ENCODE data around the gene STEAP1B. TPM values are rescaled to one million over a fixed set of nuclear protein-coding genes. Genes with fewer than 3 reads are reported as not detected.

The STEAP1B gene
- total RNA-seq, 2 experiments from 2014 or later, result not detected

DNA sequence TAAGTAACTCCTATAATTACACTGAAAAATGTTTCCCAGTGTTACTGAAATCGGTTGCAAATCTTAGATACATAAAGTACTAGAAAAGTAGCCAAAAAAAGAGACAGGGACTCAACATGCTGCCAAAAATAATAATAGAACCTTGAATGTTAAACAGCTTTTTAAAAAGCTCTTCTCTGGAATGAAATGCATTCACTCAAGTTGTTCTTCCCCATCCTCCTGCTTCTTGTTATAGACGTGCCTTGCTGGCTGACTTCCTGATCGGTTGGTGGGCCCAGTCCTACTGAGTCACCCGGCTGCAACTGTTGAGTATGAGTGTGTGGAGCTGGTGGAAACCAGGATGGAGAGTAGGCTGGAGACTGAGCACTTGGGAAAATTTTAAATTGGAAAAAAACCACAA, 112.4 kb downstream of the STEAP1B start:
- ATAC-seq (ENCODE audit: poor library complexity), result no peak

GRCh38 chr7:22386865-22387264, 113.1 kb downstream of the STEAP1B start:
- DNase-seq (no peak), ATAC-seq (ENCODE audit: poor library complexity) (no peak)
- TF ChIP-seq CTCF (IDR thresholded peaks at IDR 0.05), result no peak
- ChIA-PET POLR2A (no interaction called here), CTCF (no interaction called here)
- H3K4me3 Mint-ChIP-seq, result no peak overlapping the region
- Histone ChIP-seq H3K4me3 (ENCODE audit: low read length) (no peak overlapping the region), H3K4me1 (ENCODE audit: insufficient read depth, low read length) (no peaks in the 10 kb centered on the region), H3K9me3 (ENCODE audit: control insufficient read depth in 1 of 2, insufficient read depth in 1 of 2, low read length in 2 of 2) (no peaks in the 10 kb centered on the region), H3K36me3 (ENCODE audit: insufficient read depth, low read length) (no peaks in the 10 kb centered on the region), H3K27me3 (ENCODE audit: control insufficient read depth in 1 of 2, insufficient read depth in 2 of 2, low read length in 2 of 2) (no peaks in the 10 kb centered on the region), H3K27ac (ENCODE audit: low read depth in 1 of 2, low read length in 2 of 2) (no peak overlapping the region)
- intact Hi-C loops (cut with DNase I, micrococcal nuclease), result no loop called here
- peaks cover 5% of the 10 kb centered on the region for H3K27me3 Mint-ChIP-seq
- no peaks in the 10 kb centered on the region for H3K36me3 Mint-ChIP-seq (ENCODE audit: low read depth)
- H3K4me1 Mint-ChIP-seq (ENCODE audit: low read depth), result no peaks in the 10 kb centered on the region
- H3K9me3 Mint-ChIP-seq, result no peaks in the 10 kb centered on the region
- H3K27ac Mint-ChIP-seq, result no peak overlapping the region

More for the DNA sequence above, 112.4 kb downstream of the STEAP1B start:
- Mint-ChIP-seq H3K36me3 (ENCODE audit: low read depth) (no peaks in the 10 kb centered on the region), H3K27ac (no peak overlapping the region), H3K27me3 (peaks cover 5% of the 10 kb centered on the region), H3K9me3 (no peaks in the 10 kb centered on the region), H3K4me3 (no peak overlapping the region), H3K4me1 (ENCODE audit: low read depth) (no peaks in the 10 kb centered on the region)
- no peaks in the 10 kb centered on the region for H3K4me1 ChIP-seq (ENCODE audit: insufficient read depth, low read length)
- H3K27ac ChIP-seq (ENCODE audit: low read depth in 1 of 2, low read length in 2 of 2), result no peak overlapping the region
- intact Hi-C loops (cut with DNase I, micrococcal nuclease), result no loop called here
- H3K9me3 ChIP-seq (ENCODE audit: control insufficient read depth in 1 of 2, insufficient read depth in 1 of 2, low read length in 2 of 2), result no peaks in the 10 kb centered on the region
- POLR2A ChIA-PET, result no interaction called here
- CTCF ChIA-PET, result no interaction called here
- no peaks in the 10 kb centered on the region for H3K36me3 ChIP-seq (ENCODE audit: insufficient read depth, low read length)
- no peak for DNase-seq
- H3K27me3 ChIP-seq (ENCODE audit: control insufficient read depth in 1 of 2, insufficient read depth in 2 of 2, low read length in 2 of 2), result no peaks in the 10 kb centered on the region
- TF ChIP-seq CTCF (IDR thresholded peaks at IDR 0.05), result no peak
- no peak overlapping the region for H3K4me3 ChIP-seq (ENCODE audit: low read length)

DNA sequence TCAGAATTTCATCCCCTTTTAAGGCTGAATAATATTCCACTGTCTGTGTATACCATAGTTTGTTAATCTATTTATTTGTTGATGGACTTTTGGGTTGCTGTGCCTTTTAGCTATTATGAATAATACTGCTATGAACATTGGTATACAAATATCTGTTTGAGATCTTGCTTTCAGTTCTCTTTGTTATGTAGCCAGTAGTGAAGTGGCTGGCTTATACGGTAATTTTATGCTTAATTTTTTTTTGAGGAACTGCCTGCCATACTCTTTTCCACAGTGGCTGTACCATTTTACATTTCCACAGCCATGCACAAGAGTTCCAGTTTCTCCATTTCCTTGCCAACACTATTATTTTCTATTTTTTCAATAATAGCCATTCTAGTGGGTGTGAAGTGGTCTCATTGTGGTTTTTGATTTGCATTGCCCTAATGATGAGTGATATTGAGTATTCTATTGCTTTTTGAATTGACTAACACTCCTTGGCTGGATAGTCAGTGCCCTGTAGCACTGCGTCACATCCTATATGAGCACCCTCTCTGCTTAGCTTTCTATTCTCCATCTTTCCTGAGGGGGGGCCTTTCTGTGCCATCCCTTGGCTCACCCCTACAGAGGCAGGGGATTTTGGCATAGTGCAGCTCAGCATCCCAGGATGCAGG, 113.7 kb downstream of the STEAP1B start:
- peaks cover 5% of the 10 kb centered on the region for H3K27me3 Mint-ChIP-seq

More for the DNA sequence above, 113.7 kb downstream of the STEAP1B start:
- POLR2A ChIA-PET, result no interaction called here
- intact Hi-C loops (cut with DNase I, micrococcal nuclease), result no loop called here
- DNase-seq (no peak), ATAC-seq (ENCODE audit: poor library complexity) (no peak)
- H3K27ac ChIP-seq (ENCODE audit: low read depth in 1 of 2, low read length in 2 of 2), result no peak overlapping the region
- Mint-ChIP-seq H3K4me3 (no peak overlapping the region), H3K4me1 (ENCODE audit: low read depth) (no peaks in the 10 kb centered on the region), H3K27ac (no peak overlapping the region), H3K36me3 (ENCODE audit: low read depth) (no peaks in the 10 kb centered on the region), H3K9me3 (no peaks in the 10 kb centered on the region)
- CTCF ChIA-PET, result no interaction called here
- no peak overlapping the region for H3K4me3 ChIP-seq (ENCODE audit: low read length)
- TF ChIP-seq CTCF (IDR thresholded peaks at IDR 0.05), result no peak
- H3K27me3 ChIP-seq (ENCODE audit: control insufficient read depth in 1 of 2, insufficient read depth in 2 of 2, low read length in 2 of 2), result no peaks in the 10 kb centered on the region
- no peaks in the 10 kb centered on the region for H3K4me1 ChIP-seq (ENCODE audit: insufficient read depth, low read length)
- H3K9me3 ChIP-seq (ENCODE audit: control insufficient read depth in 1 of 2, insufficient read depth in 1 of 2, low read length in 2 of 2), result no peaks in the 10 kb centered on the region
- H3K36me3 ChIP-seq (ENCODE audit: insufficient read depth, low read length), result no peaks in the 10 kb centered on the region

Measured in CD4-positive, alpha-beta T cell (primary cell).